HG02970 (cell line): ENCODE results near the gene GFOD1.
A peak's percentile ranks its signal among the peaks of the same experiment; 100 is the strongest.
"Not testable (repeated sequence)": the region's sequence is repeated elsewhere in the genome, so short reads cannot be mapped to it uniquely, and the experiment has no call there.

Experiments used
- ATAC-seq: cut with Tn5 transposase; IDR thresholded peaks from one replicate; pipeline ENCODE4 v1.9.1; 2021; ENCODE audit warnings: mild to moderate bottlenecking, moderate library complexity, moderate number of reproducible peaks; ENCODE audit not compliant: unreplicated experiment, low FRiP score

Gene GFOD1

DNA sequence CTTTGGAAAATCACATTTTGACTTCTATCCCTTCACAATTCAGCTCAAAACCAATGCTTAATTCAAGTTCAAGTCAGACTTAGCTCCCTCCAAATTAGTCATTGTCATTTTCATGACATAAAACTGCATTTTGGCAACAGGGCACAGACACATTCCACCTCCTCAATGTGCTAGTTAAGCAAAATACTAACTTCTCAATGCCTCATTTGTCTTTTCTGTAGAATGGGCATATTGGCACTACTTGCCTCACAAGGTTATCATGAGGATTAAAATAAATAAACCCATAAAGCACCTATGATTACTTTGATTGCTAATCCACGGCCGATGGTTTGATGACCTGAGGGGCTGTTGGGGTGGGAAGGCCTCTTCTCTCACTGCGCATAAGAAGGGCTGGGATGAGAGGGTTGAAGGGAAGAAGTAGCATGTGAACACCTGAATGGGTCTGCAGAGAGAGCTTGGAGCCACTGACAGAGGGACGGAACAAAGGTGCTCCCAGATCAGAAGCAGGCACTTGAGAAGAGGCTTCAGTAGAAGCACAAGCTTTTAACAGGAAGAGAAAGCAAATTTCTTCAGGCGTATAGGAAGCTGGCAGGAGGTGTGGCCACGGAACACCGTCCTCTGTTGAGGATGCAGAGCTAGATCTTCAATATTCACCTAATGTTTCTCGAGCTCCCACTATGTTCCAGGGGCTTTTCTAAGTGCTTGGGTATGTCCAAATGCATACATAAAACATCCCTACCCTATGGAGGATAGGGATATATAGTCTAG lies 147.4 kb downstream of the GFOD1 start:
- ATAC-seq, result no peak

DNA sequence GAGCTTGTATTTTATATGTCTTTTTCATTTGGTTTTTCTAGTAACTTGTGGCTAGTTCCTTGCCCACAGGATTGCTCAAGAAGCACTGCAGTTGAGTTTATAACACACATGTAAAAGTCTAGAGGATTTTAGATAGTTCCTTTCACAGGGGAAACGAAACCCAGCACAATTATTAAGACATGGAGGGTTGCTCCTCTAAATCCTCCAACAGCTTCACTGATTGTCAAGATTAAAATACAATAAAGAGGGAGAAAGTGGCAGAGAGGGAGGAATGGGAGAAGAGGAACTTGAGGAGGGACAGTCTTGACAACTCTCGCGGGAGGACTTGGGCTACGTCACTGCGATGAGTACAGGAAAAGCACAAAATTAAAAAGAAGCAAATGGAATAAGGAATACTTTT lies 149.4 kb downstream of the GFOD1 start:
- no peak for ATAC-seq

DNA sequence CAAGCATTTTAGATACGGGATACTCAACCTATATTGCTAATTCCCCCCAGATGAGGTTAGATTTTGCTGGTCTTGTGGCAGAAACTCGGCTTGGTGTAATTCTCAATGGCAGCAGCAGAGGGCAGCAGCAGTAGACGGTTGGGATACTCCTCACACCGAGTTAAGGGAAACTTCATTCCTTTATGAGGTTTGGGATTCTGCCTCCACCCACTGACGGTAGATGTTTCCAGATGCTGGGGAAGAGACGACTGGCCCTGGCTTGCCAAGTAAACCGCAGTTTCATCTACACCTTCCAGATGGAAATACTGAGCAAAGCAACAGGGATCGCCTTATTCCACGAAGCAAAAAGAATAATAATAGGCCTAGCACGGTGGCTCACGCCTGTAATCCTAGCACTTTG lies 150.8 kb downstream of the GFOD1 start:
- ATAC-seq, result no peak

DNA sequence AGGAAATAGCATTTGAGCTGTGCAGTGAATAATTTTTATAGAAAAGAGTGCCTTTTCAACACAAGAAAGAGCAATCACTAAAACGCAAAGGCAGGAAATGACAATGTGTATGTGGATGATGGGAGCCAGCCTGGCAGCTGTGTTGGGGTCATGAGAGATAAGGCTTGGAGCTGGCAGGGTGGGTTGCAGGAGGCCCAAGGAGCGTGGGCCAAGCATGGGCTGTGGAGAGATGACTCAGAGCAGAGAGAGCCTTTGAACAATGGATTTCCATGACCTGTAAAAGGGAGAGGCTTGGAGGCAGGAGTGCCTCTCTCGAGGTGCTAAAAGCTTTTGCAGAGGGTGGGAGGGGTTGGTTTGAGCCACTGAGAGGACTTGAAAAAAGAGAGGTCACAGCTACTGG lies 152.4 kb downstream of the GFOD1 start:
- ATAC-seq, result no peak

DNA sequence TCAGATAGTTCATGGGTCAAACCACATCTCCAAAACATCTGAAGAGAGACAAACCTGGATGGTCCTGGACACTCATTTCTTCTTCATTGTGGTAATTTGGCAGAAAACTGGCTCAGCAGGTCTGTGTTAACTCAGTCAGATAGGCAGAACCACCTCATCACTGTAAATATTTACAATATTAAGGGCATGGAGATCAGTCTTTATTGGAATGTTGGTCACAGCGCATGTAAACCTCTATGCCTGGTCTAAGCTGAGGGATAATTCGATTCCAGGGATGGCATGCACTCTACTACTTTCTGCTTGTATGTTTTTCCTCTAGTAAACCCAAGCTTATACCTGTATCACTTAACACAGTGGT lies 155.1 kb downstream of the GFOD1 start:
- ATAC-seq, result no peak

DNA sequence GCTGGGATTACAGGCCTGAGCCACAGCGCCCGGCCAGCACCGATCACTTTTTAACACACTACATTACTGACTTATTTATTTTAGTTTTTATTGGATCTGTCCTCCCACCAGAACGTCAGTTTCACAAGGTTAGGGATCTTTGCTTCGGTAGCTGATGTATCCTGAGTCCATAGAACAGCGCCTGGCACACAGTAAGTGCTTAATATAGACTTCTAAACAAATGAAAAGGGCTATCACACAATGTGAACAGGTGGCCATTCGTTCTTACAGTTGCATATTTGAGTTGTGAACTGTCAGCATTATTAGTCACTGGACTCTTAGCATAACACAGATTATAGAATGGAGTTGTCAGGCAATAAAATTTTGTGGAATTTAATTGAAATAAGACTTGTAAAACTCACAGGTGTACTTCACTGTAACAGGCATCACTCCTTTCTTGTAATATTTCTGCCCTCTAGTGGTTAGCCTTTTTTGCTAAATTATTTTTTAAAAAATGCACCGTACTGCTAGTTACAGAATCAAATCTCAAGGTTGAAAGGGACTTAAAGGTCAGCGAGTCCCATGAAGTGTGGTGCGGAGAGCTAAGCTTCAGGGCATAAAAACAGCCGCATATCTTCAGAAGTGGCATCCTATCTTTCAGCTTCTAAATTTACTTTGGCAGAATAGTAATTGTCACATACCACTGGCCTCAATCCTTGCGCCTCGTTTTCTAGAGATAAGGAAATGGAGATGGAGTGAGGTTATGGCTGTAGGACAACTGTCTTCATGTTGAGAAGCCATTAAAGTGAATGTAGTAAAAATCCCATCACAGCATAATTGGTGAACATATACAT lies 155.7 kb downstream of the GFOD1 start:
- no peak for ATAC-seq

DNA sequence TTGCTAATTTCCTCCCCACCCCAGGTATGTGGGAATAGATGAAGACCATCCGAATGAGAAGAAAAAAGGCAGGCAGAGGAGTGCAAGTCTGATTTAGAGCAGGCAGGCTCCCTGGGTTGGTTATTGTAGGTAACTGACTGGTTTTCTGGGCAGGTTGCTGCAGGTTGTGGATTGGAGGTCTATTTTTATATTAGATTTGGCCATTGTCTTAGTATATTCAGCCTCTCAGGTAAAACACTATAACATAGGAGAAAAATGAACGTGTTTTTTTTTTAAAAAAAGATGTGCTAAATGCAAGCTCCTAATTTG lies 158.6 kb downstream of the GFOD1 start:
- ATAC-seq, result no peak

DNA sequence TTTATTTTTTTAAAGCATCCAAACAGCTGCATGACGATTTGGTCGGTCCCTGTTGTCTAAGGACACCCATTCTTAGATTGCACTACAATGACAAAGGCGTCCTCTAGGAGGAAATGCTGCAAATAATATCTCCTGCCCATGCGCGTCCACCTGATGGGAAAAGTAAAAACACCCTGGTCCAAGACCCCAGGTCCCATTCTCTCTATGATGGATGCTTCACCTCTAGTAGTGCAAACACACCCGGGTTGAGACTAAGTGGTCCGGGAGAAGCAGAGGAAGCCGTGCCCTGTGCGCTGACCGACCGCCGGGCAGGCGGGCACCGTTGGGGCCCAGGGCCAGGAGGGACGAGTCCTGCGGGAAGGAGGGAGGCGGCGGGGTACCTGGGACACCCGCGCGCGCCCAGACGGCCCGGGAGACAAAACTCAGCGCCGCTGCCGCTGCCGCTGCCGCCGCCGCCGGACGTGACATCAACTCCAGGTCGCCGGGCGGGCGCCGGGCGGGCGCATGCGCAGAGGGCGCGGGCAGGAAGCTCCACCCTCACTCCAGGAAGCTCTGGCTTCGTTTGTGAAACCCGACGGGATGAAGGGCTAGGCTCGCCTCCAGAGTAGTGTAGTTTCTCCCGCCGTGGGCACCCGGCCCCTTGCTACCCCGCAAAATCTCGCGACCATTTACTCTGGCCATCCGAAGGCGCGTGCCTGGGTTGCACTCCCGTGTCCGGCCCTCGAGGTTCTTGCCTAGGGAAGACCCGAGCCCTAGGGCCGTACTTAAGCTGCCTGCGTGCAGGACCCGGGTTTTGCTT lies 159.1 kb downstream of the GFOD1 start, which contains the start of gene TBC1D7:
Gene TBC1D7 (minus strand): TSS at position 462 of the 799 bp plus-strand sequence. CDS start 1,639 bp downstream, outside the sequence.
- ATAC-seq, result peak; percentile 86

DNA sequence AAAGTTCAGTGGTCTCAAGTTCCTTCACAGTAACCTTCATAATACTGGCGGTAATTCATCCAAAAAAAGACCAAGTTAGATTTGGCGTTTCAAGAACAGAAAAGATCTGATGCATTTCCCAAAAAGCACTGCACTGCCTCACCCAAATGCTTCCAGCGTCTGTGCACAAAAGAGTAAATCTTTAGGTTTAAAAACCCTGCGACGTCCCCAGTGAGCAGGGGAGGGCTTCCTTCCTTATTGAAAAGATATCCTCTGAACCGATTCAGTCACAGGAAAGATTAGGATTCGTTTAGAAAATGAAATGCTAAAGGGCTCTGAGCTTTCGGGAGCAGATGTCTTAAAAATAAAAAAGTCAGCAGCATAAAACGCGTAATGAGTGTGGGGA lies 159.7 kb downstream of the GFOD1 start:
- ATAC-seq, result no peak

DNA sequence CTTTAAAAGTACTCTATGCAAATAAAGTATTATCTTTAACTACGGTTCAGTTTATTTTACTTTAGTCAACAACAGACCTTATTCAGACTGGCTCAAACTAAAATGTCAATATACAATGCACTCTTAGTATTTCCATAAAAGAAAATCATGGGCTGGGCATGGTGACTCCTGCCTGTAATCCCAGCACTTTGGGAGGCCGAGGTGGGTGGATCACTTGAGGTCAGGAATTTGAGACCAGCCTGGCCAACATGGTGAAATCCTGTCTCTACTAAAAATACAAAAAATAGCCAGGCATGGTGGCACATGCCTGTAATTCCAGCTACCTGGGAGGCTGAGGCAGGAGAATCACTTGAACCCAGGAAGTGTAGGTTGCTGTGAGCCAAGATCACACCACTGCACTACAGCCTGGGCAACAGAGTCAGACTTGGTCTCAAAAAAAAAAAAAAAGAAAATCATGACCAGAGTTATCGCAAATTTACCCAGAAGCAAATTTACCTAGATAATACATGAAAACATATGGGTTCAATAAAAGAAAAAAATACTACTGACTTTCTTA lies 161.3 kb downstream of the GFOD1 start:
- not testable (repeated sequence) for ATAC-seq

DNA sequence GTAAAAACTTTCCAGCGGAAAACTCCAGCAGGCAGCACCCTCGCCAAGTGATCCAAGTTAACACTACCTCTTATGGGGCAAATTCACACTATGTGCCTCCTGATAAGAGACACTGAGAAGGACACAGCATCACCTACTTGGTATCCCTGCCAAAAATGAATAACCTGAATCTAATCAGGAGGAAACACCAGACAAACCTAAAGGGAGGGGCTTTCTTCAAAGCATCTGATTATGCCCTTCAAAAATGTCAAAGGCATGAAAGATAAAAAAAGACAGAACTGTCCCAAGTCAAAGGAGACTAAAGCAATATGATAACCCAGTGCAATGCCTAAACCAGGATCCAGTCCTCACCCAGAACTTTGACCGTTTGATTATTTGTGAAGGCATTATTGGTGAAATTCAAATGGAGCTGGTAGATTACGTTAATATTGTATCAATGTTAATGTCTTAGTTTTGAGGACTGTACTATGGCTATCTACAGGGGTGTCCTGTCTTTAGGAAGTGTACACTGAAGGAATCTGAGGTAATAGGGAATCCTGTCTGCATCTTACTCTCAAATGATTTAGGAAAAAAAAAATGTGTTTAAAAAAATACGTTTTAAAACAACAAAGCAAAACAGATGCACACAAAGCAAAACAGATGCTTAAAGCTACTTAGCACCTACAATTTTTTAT lies 167.4 kb downstream of the GFOD1 start:
- no peak for ATAC-seq

DNA sequence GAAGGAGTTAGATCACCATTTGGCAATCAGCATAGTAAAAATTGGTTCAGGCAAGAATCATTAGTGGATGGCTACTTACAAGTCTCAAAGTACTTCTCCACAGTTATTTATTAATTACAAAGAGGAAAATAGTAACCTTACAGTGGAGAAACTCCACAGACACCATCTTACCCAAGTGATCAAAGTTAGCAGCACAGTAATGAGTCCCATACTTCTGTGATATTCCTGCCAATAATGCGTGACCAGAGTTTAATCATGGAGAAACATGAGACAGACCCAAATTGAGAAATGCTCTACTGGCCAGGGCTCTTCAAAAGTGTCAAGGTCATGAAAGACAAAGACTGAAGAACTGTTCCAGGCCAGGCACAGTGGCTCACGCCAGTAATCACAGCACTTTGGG lies 168.6 kb downstream of the GFOD1 start:
- ATAC-seq, result no peak

DNA sequence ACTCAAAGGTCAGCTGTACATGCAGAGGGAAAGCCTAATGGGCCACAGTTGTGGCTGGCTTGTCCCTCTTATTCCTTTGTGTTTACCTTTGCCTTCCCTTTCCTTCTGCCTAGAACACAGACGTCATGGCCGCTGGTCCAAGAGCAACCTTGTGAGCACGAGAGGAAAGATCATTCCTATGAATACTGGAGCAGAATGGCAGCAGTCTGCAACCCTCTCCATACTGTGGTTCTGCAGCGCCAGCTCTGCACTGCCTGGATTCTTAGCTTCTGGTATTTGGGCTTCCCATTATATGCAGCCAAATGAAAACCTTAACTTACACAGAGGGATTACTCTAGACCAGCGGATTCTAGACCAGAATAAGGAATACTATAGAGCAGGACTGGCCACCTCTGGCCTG lies 171.5 kb downstream of the GFOD1 start:
- ATAC-seq, result no peak

DNA sequence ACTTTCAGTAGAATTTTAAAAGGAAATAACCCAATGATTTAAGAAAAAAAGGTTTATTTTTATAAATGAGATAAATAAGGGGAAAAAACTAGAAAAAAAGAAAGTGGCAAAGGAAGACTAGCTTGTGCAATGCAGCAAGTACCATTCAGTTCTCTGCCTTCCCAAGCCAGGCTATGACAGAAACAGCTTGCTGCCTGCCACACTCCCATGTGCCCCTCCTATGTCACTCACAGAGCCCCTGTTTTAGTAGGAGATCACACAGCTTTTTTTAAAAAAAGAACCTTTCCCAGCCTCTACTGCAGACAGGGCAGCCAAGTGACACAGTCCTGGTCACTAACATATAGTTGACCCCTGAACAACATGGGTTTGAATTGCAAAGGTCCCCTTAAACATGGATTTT lies 172.6 kb downstream of the GFOD1 start:
- no peak for ATAC-seq

DNA sequence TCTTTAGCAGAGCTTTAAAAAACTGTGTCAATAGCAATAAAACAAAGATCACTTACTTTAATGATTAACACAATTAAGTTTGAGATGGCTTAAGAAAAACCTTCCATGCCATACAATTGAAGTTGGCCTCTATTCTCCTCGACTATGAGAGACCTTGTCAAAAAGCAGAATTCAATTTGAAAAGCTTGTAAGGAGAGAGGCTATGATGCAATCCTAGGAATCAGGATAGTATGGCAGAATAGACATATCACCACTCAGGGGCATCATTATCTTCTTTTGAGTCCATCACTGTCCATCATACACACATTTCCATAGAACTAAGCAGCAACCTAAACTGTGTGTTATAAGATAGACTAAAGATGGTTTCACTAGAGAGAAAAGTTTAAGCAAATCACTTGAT lies 176.2 kb downstream of the GFOD1 start:
- no peak for ATAC-seq

DNA sequence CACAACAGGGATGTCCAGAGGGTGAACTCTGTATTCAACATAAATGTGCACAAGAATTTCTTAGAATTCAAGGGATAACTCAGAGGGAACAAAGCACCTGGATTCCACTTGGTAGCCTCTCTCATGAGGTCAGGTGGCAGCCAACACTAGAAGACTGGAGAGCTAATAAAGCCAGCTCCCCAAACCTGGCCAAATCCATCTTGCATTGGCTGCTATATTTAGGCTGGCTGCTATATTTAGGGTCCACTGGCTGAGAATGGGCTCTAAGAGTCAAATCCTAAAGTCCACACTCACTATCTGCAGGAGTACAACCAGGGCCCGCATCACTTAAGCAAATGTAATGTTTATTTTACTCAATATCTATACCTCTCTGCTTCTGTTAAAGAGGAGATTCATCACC lies 179.1 kb downstream of the GFOD1 start:
- no peak for ATAC-seq
